Activated T-cell treated with anti-CD3 and anti-CD28 coated beads for 48 hours (primary cell): ENCODE results near the gene DCTD.

Experiments used
- DNase-seq: peaks from one replicate; pipeline ENCODE4 v3.0.0-alpha.2; 2020; ENCODE audit warnings: low read depth

The DCTD gene

DNA sequence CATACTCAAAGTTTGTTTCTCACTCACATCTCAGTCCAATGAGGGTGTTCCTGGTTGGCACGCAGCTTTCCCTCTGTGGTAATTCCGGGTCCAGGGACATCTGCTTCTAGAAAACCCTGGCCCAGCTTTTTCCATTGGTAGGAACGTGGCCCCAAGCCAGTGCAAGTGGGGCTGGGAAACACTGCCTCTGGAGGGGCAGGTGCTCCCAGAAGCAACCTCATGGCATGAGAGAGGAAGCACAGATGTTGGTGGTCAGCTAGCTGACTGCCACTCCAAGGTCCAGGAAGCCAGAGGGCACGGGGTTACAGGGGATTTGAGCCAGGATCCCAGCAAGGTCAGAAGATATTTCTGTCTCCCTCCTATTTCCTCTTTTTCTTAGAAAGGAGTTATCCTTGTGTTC is 47.5 kb downstream of the DCTD start:
- DNase-seq, result no peak

- DNase-seq, result no peak
These were observed 50.4 kb downstream of the DCTD start for GRCh38 chr4:182866746-182867145.

DNA sequence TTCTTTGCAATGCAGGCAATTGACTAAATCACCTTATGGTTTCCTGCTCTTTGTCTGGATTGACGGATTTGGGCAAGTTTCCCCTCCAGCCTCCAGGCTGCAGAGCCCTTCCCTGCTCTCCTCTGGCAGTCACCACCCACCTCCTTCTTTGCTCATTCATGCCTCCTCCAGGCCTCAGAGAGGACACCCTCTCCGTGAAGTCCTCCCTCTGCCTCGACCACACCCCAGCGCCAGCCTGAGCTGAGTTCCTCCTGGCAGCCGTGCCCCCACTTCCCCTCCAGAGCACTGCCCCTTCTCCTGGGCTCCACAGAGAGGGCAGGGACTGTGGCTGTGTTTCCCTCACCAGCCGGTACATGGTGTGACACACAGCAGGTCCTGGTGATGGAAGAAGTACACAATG is 53.7 kb downstream of the DCTD start:
- no peak for DNase-seq

GRCh38 chr4:182862921-182863320 is 54.3 kb downstream of the DCTD start:
- DNase-seq, result no peak

GRCh38 chr4:182862141-182862875 is 54.9 kb downstream of the DCTD start:
- no peak for DNase-seq

DNA sequence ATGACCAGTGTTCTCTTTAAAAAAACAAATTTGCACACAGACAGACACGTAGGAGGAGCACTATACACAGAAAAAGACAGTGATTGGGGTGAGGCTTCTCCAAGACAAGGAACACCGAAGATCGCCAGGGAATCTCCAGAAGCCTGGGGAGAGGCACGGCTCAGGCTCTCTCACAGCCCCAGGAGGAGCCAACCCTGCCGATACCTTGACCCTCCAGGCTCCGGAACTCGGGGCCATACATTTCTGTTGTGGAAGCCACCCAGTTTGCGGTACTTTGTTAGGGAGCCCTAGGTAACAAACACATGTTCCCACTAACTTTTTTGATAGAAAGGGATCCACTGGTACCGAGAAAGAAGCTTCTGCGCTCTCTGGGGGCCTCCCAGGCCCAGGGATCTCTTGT is 55.8 kb downstream of the DCTD start:
- no peak for DNase-seq

DNA sequence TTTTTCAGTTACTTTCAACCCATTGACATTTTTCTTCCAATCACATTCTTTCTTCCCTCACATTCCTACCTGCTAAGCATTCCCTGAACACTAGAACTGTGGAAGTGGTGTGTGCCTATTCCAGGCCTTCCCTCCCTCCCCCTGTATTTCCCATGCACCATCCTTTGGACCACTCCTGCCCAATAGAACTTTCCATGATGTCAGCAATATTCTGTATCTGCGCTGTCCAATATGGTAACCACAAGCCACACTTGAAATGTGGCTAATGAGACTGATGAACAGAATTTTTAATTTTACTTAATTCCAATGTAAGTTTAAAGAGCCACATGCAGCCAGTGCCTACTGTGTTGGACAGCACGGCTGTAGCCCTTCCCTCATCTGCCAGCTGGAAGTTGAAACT is 57.5 kb downstream of the DCTD start:
- no peak for DNase-seq

DNA sequence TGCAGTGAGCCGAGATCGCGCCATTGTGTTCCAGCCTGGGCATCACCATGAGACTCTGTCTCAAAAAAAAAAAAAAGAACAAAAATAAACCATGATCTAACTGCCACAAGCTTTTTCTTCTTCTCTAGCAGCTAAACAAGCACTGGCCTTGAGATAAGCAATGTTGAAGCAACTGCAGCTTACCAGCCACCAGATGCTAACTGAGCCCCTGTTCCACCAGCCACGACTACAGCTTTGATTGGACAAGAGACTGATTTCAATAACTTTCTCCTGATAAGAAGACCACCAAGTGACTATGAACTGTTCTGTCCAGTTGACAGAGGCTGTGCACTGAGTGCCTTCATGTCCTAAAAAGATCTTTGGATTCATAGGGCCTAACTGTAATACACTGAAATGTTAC is 58.5 kb downstream of the DCTD start:
- no peak for DNase-seq

DNA sequence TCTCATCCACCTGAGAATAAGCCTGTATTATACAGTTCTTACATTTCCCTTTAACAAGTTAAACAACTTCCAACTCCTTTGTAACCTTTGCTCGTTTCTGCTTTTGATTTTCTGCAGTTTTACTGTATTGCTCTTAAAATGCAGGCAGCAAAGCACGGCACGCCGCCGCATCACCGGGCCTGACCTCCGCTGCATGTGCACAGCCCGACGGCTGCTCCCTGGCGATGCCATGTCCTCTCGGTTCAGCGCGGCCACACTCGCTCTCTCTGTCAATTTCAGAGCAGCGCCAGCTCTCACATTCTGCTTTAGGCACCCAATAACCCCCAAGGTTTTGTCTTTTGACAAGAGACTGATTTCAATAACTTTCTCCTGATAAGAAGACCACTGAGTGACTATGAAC is 60.3 kb downstream of the DCTD start:
- DNase-seq, result no peak

DNA sequence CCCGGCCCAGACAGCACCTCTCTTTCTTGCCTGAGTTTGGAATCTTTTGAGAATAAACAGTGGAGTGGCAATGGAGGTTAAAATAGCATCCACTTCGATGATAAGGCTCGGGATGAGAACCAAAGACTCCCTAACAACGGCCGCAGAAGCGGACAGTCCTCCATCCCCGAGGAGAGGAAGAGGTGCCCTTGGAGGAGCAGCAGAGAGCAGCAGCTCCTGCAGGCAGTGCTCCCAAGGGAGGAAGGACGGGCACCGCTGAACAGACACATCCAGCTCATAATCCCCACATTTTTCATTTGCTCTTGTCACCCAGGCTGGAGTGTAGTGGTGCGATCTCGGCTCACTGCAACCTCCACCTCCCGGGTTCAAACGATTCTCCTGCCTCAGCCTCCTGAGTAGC is 61.3 kb downstream of the DCTD start:
- DNase-seq, result no peak

DNA sequence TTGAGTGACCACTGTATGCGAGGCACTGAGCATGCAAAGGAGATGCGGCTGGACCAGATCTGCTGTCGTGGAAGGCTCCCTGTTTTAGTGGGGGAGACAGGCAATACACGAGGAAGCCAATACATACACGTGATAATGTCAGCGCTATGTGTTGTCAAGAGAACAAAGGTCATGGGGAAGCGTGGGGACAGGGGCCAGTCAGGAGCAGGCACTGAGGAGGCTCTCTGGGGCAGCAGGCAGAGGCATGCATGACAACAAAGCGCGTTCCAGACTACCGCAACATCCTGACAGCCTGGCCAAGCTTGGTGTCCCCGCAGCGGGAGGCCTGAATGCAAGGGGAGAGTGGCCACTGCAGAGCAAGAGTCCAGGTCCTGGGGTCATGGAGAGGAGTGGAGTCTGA is 61.9 kb downstream of the DCTD start:
- no peak for DNase-seq

- no peak for DNase-seq
These were observed 62.7 kb downstream of the DCTD start for GRCh38 chr4:182854466-182854865.

DNA sequence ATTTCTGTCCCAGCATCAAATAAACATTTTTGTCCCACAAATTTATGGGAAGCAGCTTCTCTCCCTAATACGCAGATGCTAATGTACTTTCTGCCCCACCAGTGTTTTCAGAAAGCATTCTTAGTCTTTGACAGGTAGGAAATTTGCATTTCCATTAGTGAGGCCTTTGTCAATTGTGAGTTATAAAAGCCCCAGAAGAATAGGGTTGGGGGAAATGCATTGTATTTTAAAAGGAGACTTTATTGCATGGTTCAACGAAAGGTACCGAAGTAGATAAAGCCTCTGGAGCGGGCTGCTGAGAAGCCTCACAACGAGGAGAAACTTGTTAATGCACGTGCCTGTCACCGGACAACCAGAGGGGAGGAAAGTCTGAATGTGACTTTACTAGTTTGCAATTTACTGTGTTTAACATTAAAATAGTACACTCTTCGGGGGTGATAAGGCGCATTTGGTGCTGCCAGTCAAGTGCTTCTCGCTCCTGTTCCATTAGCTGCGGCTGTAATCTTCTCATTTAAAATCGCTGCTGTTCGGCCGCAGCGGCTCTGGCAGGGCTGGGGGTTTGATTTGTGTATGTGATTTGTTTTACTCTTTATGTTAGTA is 63.4 kb downstream of the DCTD start:
- no peak for DNase-seq

GRCh38 chr4:182848685-182849084 is 68.5 kb downstream of the DCTD start:
- no peak for DNase-seq

DNA sequence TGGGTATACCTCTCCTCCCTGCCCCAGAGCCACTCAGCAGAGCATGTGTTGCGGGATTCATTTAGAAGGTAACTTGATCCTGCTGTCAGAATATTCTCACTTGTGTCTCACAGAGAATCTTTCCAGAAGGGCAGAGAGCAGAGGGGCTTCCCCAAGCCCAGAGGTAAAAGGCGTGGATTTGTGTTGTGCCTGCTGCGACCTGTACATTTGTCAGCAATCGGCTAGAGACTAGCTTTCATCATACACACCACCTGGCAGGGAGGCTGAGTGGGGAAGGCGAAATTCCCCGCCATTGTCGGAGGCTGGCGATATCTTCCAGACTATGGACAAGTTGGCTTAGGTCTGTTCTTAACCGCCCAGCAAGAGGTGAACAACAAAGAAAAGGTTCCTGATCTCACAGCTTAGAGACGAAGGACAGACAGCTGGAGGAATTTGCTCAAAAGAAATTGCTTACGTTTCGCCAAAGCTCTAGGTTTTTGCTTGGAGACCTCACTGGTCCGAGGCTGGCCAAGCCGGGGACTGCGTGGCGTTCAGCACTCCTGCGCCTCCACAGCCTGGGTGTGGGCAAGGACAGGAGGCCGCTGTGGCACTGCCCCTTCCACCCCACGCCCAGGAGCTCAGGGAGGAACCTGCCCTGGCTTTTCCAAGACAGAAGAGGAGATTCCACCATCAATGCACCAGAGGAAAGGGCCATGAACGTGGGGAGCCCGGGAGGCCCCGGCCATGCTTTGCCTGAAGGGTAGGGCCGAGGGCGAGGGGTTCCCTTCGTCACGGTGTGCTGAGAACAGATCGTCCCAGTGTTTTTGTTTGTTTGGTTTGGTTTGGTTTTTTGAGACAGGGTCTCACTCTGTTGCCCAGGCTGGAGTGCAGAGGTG is 69.4 kb downstream of the DCTD start:
- no peak for DNase-seq

GRCh38 chr4:182846036-182846435 is 71.2 kb downstream of the DCTD start:
- no peak for DNase-seq

- no peak for DNase-seq
These were observed 71.6 kb downstream of the DCTD start for GRCh38 chr4:182845618-182846017.

- DNase-seq, result no peak
These were observed 73.3 kb downstream of the DCTD start for GRCh38 chr4:182843808-182844325.

GRCh38 chr4:182842759-182843390 is 74.3 kb downstream of the DCTD start:
- no peak for DNase-seq

DNA sequence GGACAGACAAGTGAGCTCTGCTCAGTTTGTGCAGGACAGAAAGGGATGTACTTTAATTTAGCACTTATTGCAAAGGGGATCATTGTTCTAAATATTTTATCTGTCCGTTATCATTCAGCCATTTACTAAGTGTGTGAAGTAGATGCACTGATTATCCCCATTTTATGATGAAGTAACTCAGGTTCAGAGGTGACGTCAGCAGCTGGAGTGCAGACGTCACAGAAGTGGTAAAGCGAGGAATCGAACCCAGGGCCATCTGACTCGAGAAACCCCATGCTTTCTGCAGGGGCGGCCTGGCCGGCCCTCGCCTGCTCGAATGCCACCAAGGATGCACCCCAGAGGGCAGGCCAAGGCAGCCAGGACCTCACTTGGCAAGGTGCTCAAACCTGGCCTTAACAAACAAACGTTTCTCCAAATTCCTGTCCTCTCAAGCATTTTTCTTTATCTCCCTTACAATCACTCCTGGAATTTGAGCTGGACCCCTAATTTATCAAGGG is 75.0 kb downstream of the DCTD start:
- no peak for DNase-seq

GRCh38 chr4:182840108-182840507 is 77.1 kb downstream of the DCTD start:
- DNase-seq, result no peak
